Pancreas (tissue), 10 donors: ENCODE measurements around the gene SDC1. TPM values are rescaled to one million over a fixed set of nuclear protein-coding genes. Genes with fewer than 3 reads are reported as not detected.

Experiments used
- ATAC-seq, 4 donors: fragments of 200-7000 bp; cut with Tn5 transposase; one replicate each; pipeline versions ENCODE4 v1.8.0 to v1.9.1; 2020; ENCODE audit warnings: mild to moderate bottlenecking in 4 of 4, moderate library complexity in 4 of 4
- DNase-seq, 6 donors: peaks; one replicate each; pipeline ENCODE4 v3.0.0-alpha.2; 2020
- FAIRE-seq: peaks from 2 replicates; lab custom pipeline; 2012; peaks lifted over from hg19 to GRCh38; lab: Jason Lieb, UNC
- H3K27ac ChIP-seq, 4 donors: fragments of 200-600 bp; sonication (generic); 1 replicate in 3 of 4; 2 replicates in 1 of 4; pipeline versions ENCODE4 v1.5.0 to v1.8.0; 2020
- H3K27me3 ChIP-seq, 4 donors: fragments of 200-600 bp; one replicate each; pipeline ENCODE4 v1.8.0; 2021
- H3K36me3 ChIP-seq, 3 donors: fragments of 200-600 bp; sonication (generic) in 1 of 3; one replicate each; pipeline versions ENCODE4 v1.5.0 to v1.8.0; 2020 to 2021
- H3K4me1 ChIP-seq, 3 donors: fragments of 200-600 bp; one replicate each; pipeline ENCODE4 v1.8.0; 2021
- H3K4me3 ChIP-seq, 4 donors: fragments of 200-600 bp; sonication (generic) in 2 of 4; one replicate each; pipeline versions ENCODE4 v1.5.0 to v1.8.0; 2020 to 2021
- H3K9me3 ChIP-seq, 4 donors: fragments of 200-600 bp; one replicate each; pipeline ENCODE4 v1.8.0; 2021
- WGBS, 2 donors: extraction: QIAGEN DNeasy Blood & Tissue Kit; methylation state at CpG; one replicate each; pipeline ENCODE4 v1.1.7; 2013; 5-methylcytosine and 5-hydroxymethylcytosine counted together
- intact Hi-C, 3 donors: fragments of 100-400 bp; cut with DNase I; formaldehyde crosslinking; loops; one replicate each; pipeline versions ENCODE4 v1.11.1 to v1.14.2; 2022
- polyA plus RNA-seq, 2 donors: library from polyadenylated mRNA; stranded (reverse); fragments of 200-250 nt; gene quantifications; one replicate each; pipeline ENCODE4 v1.2.3, GENCODE V29; 2013
- total RNA-seq, 6 donors: library from RNA; stranded (reverse); fragmentation: NEBNext Ultra II Directional in 4 of 6; extraction: Animal tissue kit (Norgen Biotek cat#: 25700) in 4 of 6; gene quantifications; one replicate each; pipeline versions ENCODE4 v1.2.1 to v1.2.4, GENCODE V29; 2021 to 2023
- TF ChIP-seq, protein P1 (sequence below), 4 donors: fragments of 200-600 bp; sonication (generic) in 3 of 4; IDR thresholded peaks; one replicate each; pipeline versions ENCODE4 v1.5.0 to v1.8.0; 2021; ENCODE audit warnings: antibody characterized with exemption in 4 of 4
- donor health status: healthy with polysubstance abuse.
- donor health status: DM: no; HTN: no; CAD: no; lungs with moderate emphysema.
- donor health status: DM: no; HTN: no; CAD: no.
- donor health status: control.
- donor health status: control.
- donor health status: Bipolar disorder and iron deficiency.
- donor health status: DM: yes; HTN: yes; CAD: no.
- donor health status: DM: no; HTN: no; CAD: no.
- donor health status: DM: no; HTN: no; CAD: no.
- donor health status: DM: yes; HTN: yes; CAD: no.

Gene SDC1
- total and polyA plus RNA-seq, 8 donors: 4.8 to 27.2 (median 19.9) TPM

DNA sequence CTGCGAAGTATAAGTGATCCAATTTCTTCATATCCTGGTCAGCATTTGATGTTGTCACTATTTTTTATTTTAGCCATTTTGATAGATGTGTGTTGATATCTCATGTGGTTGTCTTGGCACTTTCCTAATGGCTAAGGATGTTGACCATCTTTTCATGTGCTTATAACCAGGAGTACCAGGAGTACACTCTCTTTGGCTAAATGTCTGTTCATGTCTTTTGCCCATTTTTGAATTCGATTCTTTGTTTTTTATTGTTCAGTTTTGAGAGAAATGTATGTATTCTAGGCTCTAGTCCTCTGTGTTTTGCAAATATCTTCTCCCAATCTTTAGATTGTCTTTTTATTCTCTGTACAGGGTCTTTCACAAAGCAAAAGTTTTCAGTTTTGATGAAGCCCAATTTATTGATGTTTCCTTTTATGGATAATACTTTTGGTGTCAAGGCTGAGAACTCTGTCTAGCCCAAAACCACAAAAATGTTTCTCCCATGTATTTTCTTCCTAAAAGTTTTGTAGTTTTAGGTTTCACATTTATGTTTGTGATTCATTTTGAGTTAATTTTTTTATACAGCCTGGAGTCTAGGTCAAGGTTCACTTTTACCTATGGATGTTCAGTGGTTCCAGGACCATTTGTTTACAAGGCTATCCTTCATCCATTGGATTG lies 65.4 kb downstream of the SDC1 start:
- H3K27me3 ChIP-seq: no peaks in the 10 kb centered on the region
- 76 to 91% methylated on average over 2 of the region's 2 CpGs for WGBS, 2 donors
- FAIRE-seq: no peak

DNA sequence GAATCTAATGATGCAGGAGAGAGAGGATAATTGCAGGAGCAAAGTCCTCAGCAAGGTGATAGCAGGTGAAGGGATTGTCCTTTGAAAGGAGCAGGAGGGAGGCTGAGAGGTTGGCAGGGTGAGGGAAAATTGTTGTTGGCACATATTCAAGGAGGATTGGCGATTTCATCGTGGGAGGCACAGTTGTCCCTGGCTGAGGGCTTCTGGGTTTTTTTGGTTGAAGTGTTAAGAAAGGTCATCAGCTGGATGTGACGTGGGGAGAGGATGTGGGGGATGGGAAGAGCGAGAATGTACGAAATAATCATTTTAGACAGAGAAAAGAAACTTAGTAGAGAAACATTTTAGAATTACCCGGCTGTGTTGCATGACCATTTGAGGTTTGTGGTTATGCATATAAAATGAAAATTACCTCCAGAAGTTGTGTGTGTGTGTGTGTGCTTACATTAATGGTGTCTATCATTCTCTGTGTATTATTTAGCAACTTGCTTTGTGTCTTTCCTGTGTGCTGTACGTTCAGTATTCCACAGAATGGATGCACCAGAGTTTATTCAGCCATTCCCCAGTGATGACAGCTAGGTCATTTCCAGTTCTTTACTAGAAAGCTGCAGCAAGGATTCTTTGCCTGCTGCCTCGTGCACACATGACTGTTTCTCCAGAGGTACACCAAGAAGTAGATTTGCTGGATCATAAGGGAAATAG lies 67.6 kb downstream of the SDC1 start:
- intact Hi-C loops: no loop called here
- peak in 1 of 4 donors; percentile 67 for ATAC-seq
- 25 to 26% methylated on average over 8 of the region's 8 CpGs for WGBS, 2 donors
- Histone ChIP-seq H3K4me1 (no peaks in the 10 kb centered on the region), H3K9me3 (no peaks in the 10 kb centered on the region), H3K36me3 (no peaks in the 10 kb centered on the region), H3K4me3 (no peak overlapping the region), H3K27ac (no peak overlapping the region), H3K27me3 (no peaks in the 10 kb centered on the region)
- no peak for DNase-seq
- TF ChIP-seq, protein P1, sequence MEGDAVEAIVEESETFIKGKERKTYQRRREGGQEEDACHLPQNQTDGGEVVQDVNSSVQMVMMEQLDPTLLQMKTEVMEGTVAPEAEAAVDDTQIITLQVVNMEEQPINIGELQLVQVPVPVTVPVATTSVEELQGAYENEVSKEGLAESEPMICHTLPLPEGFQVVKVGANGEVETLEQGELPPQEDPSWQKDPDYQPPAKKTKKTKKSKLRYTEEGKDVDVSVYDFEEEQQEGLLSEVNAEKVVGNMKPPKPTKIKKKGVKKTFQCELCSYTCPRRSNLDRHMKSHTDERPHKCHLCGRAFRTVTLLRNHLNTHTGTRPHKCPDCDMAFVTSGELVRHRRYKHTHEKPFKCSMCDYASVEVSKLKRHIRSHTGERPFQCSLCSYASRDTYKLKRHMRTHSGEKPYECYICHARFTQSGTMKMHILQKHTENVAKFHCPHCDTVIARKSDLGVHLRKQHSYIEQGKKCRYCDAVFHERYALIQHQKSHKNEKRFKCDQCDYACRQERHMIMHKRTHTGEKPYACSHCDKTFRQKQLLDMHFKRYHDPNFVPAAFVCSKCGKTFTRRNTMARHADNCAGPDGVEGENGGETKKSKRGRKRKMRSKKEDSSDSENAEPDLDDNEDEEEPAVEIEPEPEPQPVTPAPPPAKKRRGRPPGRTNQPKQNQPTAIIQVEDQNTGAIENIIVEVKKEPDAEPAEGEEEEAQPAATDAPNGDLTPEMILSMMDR (IDR thresholded peaks at IDR 0.05): no peak
- no peak for FAIRE-seq

More for the DNA sequence above, 65.4 kb downstream of the SDC1 start:
- Histone ChIP-seq H3K27ac (no peak overlapping the region), H3K4me1 (no peaks in the 10 kb centered on the region), H3K4me3 (no peak overlapping the region), H3K36me3 (no peaks in the 10 kb centered on the region), H3K9me3 (no peaks in the 10 kb centered on the region)
- no peak for ATAC-seq
- intact Hi-C loops: no loop called here
- DNase-seq: no peak
- TF ChIP-seq, protein P1 (IDR thresholded peaks at IDR 0.05): no peak

DNA sequence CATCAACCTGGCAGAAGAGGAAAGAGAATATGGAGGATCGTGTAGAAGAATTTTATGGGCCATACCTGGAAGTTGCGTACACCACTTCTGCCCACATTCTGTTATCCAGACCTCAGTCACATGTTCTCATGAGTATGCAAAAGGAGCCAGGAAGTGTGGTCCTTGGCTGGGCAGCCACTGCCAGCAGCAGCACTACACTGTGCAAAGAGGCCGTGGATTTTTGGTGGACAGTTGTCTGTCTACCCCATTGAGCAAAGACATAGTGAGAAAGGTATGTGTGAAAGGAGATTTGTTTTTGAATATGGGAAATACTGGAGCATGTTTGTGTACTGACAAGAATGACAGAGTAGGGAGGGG lies 68.1 kb downstream of the SDC1 start:
- no peak for DNase-seq
- no peaks in the 10 kb centered on the region for H3K27me3 ChIP-seq
- ATAC-seq: peak in 1 of 4 donors; percentile 19
- intact Hi-C loops: no loop called here
- TF ChIP-seq, protein P1 (IDR thresholded peaks at IDR 0.05): no peak
- 68 to 78% methylated on average over 3 of the region's 3 CpGs for WGBS, 2 donors
- H3K4me1 ChIP-seq: no peaks in the 10 kb centered on the region
- no peak overlapping the region for H3K4me3 ChIP-seq
- H3K27ac ChIP-seq: no peak overlapping the region
- H3K9me3 ChIP-seq: no peaks in the 10 kb centered on the region
- H3K36me3 ChIP-seq: no peaks in the 10 kb centered on the region
- no peak for FAIRE-seq

DNA sequence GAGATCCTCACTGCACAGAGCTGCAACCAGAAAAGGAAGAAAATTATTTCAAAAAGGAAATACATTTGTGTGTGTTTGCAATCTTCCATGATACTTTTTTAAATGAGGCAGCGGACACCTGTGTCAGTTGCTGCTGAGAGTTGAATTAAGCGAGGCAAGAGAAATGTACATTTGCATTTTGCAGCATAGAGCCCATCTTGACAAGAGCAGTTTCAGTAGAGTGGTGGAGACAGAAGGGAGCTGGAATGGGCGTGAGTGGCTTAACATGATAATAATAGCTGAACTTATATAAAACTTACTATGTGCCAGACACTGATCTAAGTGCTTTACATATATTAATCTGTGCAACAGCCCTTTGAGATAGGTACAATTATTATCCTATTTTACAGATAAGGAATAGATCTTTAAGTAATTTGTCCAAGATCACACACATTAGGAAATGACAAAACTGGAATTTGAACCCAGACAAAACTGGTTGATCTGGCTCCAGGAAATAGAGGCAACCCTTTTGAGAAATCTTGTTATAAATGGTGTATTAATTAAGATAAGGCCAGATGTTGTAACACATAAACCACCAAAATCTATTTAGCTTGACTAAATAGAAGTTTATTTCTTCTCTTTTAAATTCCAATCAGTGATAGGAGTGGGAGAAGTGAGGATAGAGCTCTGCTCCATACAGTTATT lies 68.7 kb downstream of the SDC1 start:
- no peak overlapping the region for H3K27ac ChIP-seq
- ATAC-seq (no peak), FAIRE-seq (no peak), DNase-seq (no peak)
- no peaks in the 10 kb centered on the region for H3K36me3 ChIP-seq
- no peak overlapping the region for H3K4me3 ChIP-seq
- H3K4me1 ChIP-seq: no peaks in the 10 kb centered on the region
- WGBS, 2 donors: 95 to 97% methylated on average over 3 of the region's 3 CpGs
- intact Hi-C loops: no loop called here
- TF ChIP-seq, protein P1 (IDR thresholded peaks at IDR 0.05): no peak
- no peaks in the 10 kb centered on the region for H3K27me3 ChIP-seq
- H3K9me3 ChIP-seq: no peaks in the 10 kb centered on the region
